ENCODE data around the gene XRCC1. TPM values are rescaled to one million over a fixed set of nuclear protein-coding genes. Genes with fewer than 3 reads are reported as not detected.

The XRCC1 gene
- total and polyA plus RNA-seq, 2 experiments from 2014 or later, result 26.7 to 28.0 TPM

DNA sequence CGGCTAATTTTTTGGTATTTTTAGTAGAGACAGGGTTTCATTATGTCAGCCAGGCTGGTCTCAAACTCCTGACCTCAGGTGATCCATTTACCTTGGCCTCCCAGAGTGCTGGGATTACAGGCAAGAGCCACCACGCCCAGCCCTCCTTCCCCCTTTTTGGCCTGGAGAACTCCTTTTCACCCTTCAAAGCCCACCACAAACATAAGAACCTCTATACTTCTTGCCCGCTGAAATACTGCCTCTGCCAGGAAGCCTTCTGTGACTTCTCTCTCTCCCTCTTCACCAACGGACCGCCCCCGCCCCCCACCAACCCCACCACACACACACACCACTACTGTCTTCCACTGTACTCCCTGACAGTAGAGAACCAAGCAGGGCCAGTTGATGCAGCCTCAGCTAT lies 41.6 kb upstream of the XRCC1 start:
- no peak overlapping the region for H3K4me2 ChIP-seq (ENCODE audit: unreplicated experiment)
- H3K9me2 ChIP-seq (ENCODE audit: insufficient read depth), result no peaks in the 10 kb centered on the region
- in situ Hi-C loops (cut with MboI), result no loop called here
- peaks cover 12% of the 10 kb centered on the region for H3K4me1 ChIP-seq (ENCODE audit: insufficient read depth)
- H3K27me3 ChIP-seq (replicated peaks; ENCODE audit: insufficient read depth), result no peaks in the 10 kb centered on the region
- H3K36me3 ChIP-seq (ENCODE audit: low read depth), result no peaks in the 10 kb centered on the region
- H3K4me3 ChIP-seq, result no peak overlapping the region
- TF ChIP-seq EZH2phosphoT487 (IDR thresholded peaks at IDR 0.05; ENCODE audit: insufficient read depth, low read depth), result no peak
- no peak for TF ChIP-seq EZH2 (IDR thresholded peaks at IDR 0.05; ENCODE audit: insufficient read depth, poor library complexity, severe bottlenecking)
- H3K9ac ChIP-seq, result no peak overlapping the region
- WGBS, 2 experiments (ENCODE audit: low coverage in 1 of 2, low lambda C conversion rate in 2 of 2, missing lambda C conversion rate in 2 of 2), result 73 to 81% methylated on average over 6 of the region's 6 CpGs
- H3K79me2 ChIP-seq (ENCODE audit: insufficient read depth), result peaks cover 71% of the 10 kb centered on the region
- DNase-seq, result no peak
- no peaks in the 10 kb centered on the region for H4K20me1 ChIP-seq (ENCODE audit: insufficient read depth)
- H2AFZ ChIP-seq, result no peak overlapping the region
- H3K27ac ChIP-seq, result no peak overlapping the region
- peaks cover 4% of the 10 kb centered on the region; the same call in 1 of the 2 replicates for H3F3A ChIP-seq (ENCODE audit: insufficient read depth)
- H3K9me3 ChIP-seq (ENCODE audit: low read depth), result no peaks in the 10 kb centered on the region

DNA sequence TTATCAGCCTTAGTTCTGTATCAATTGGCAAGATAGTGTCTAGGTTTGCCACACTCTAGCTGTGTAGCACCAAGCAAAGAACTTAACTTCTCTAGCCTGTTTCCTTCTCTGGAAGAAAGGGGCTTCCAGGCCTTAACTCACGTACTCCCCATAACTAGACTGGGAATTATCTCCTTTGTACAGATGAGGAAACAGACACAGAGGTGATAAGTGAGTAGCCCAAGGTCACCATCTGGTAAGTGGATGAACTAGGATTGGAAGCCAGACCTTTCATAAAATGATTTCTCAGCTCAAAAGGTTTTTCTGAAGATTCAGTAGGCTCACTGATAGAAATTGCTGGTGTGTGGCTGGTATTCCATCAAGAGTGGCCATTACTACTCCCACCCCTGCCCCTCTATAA lies 41.0 kb upstream of the XRCC1 start:
- H3F3A ChIP-seq (ENCODE audit: insufficient read depth), result peaks cover 4% of the 10 kb centered on the region; the same call in 1 of the 2 replicates
- H3K9ac ChIP-seq, result no peak overlapping the region
- peaks cover 12% of the 10 kb centered on the region for H3K4me1 ChIP-seq (ENCODE audit: insufficient read depth)
- no peaks in the 10 kb centered on the region for H3K9me3 ChIP-seq (ENCODE audit: low read depth)
- peaks cover 77% of the 10 kb centered on the region for H3K79me2 ChIP-seq (ENCODE audit: insufficient read depth)
- 70 to 73% methylated on average over 1 of the region's 1 CpG for WGBS, 2 experiments (ENCODE audit: low coverage in 1 of 2, low lambda C conversion rate in 2 of 2, missing lambda C conversion rate in 2 of 2)
- H4K20me1 ChIP-seq (ENCODE audit: insufficient read depth), result no peaks in the 10 kb centered on the region
- H3K4me2 ChIP-seq (ENCODE audit: unreplicated experiment), result no peak overlapping the region
- TF ChIP-seq EZH2phosphoT487 (IDR thresholded peaks at IDR 0.05; ENCODE audit: insufficient read depth, low read depth), result no peak
- no peak for TF ChIP-seq EZH2 (IDR thresholded peaks at IDR 0.05; ENCODE audit: insufficient read depth, poor library complexity, severe bottlenecking)
- in situ Hi-C loops (cut with MboI), result no loop called here
- no peaks in the 10 kb centered on the region for H3K27me3 ChIP-seq (replicated peaks; ENCODE audit: insufficient read depth)
- H2AFZ ChIP-seq, result no peak overlapping the region
- H3K4me3 ChIP-seq, result no peak overlapping the region
- no peaks in the 10 kb centered on the region for H3K36me3 ChIP-seq (ENCODE audit: low read depth)
- H3K9me2 ChIP-seq (ENCODE audit: insufficient read depth), result no peaks in the 10 kb centered on the region
- H3K27ac ChIP-seq, result no peak overlapping the region
- no peak for DNase-seq

DNA sequence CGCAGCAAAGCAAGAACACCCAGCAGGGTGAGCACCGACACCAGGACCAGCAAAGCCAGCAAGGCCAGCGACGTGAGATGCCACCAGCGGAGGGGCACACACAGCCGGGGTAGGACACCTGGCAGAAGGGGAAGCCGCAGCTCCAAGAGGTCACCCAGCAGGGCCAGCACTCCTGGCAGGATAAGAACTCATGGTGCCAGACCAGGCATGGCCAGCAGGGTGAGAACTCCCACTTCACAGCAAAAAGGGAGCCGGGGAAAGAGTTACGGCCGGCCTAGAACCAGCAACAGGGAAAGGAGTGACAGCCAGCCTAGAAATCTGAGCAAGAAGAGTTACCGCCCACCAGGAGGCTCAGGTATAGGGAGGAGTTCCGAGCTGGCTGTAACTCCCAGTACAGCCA lies 37.0 kb upstream of the XRCC1 start:
- Histone ChIP-seq H4K20me1 (ENCODE audit: insufficient read depth) (no peaks in the 10 kb centered on the region), H3K4me2 (ENCODE audit: unreplicated experiment) (no peak overlapping the region), H3K9ac (no peak overlapping the region), H3K27me3 (replicated peaks; ENCODE audit: insufficient read depth) (no peaks in the 10 kb centered on the region), H3K36me3 (ENCODE audit: low read depth) (no peaks in the 10 kb centered on the region), H3K79me2 (ENCODE audit: insufficient read depth) (peaks cover 59% of the 10 kb centered on the region), H3K4me3 (no peak overlapping the region), H3K9me3 (ENCODE audit: low read depth) (no peaks in the 10 kb centered on the region), H3K9me2 (ENCODE audit: insufficient read depth) (no peaks in the 10 kb centered on the region), H2AFZ (no peak overlapping the region), H3F3A (ENCODE audit: insufficient read depth) (no peaks in the 10 kb centered on the region), H3K4me1 (ENCODE audit: insufficient read depth) (no peaks in the 10 kb centered on the region), H3K27ac (no peak overlapping the region)
- TF ChIP-seq EZH2 (IDR thresholded peaks at IDR 0.05; ENCODE audit: insufficient read depth, poor library complexity, severe bottlenecking) (no peak), EZH2phosphoT487 (IDR thresholded peaks at IDR 0.05; ENCODE audit: insufficient read depth, low read depth) (no peak)
- in situ Hi-C loops (cut with MboI), result no loop called here
- no peak for DNase-seq
- WGBS, 2 experiments (ENCODE audit: low coverage in 1 of 2, low lambda C conversion rate in 2 of 2, missing lambda C conversion rate in 2 of 2), result 91 to 95% methylated on average over 12 of the region's 12 CpGs

DNA sequence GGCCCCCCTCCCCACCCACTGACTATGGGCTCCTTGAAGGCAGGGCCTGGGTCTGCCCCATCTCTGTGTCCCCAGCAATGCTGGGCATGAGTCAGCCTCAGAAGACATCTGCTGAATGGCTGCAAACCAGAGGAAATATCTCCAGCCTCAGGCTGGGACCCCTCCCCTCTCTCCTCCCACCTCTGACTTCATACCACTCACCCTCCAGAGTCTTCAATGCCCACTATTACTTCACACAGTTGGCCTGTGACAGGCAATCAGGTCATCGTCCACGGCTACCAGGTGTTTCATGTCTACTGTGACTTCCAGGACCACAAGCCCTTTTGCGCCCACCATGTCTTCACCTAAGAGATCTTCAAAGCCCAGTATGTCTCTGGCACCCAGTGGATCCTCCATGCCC lies 36.5 kb upstream of the XRCC1 start, which contains the start of gene SRRM5:
SRRM5 (plus strand) TSS at position 301 of the 400 bp plus-strand sequence; CDS start at position 335, 34 bp downstream.
- WGBS, 2 experiments (ENCODE audit: low coverage in 1 of 2, low lambda C conversion rate in 2 of 2, missing lambda C conversion rate in 2 of 2), result 90 to 98% methylated on average over 3 of the region's 3 CpGs
- H4K20me1 ChIP-seq (ENCODE audit: insufficient read depth), result no peaks in the 10 kb centered on the region
- no peak within 1 kb of the TSS for H3K4me3 ChIP-seq
- H3K9ac ChIP-seq, result no peak within 1 kb of the TSS
- no peak for TF ChIP-seq EZH2 (IDR thresholded peaks at IDR 0.05; ENCODE audit: insufficient read depth, poor library complexity, severe bottlenecking)
- TF ChIP-seq EZH2phosphoT487 (IDR thresholded peaks at IDR 0.05; ENCODE audit: insufficient read depth, low read depth), result no peak
- H3F3A ChIP-seq (ENCODE audit: insufficient read depth), result no peaks in the 10 kb centered on the region
- H3K79me2 ChIP-seq (ENCODE audit: insufficient read depth), result peaks cover 53% of the 10 kb centered on the region
- DNase-seq, result no peak
- H3K27me3 ChIP-seq (replicated peaks; ENCODE audit: insufficient read depth), result no peaks in the 10 kb centered on the region
- H3K4me2 ChIP-seq (ENCODE audit: unreplicated experiment), result no peak within 1 kb of the TSS
- in situ Hi-C loops (cut with MboI), result no loop called here
- H3K36me3 ChIP-seq (ENCODE audit: low read depth), result no peaks in the 10 kb centered on the region
- no peak within 1 kb of the TSS for H3K27ac ChIP-seq
- H2AFZ ChIP-seq, result no peak within 1 kb of the TSS
- H3K9me2 ChIP-seq (ENCODE audit: insufficient read depth), result no peaks in the 10 kb centered on the region
- H3K9me3 ChIP-seq (ENCODE audit: low read depth), result no peaks in the 10 kb centered on the region
- H3K4me1 ChIP-seq (ENCODE audit: insufficient read depth), result no peaks in the 10 kb centered on the region

DNA sequence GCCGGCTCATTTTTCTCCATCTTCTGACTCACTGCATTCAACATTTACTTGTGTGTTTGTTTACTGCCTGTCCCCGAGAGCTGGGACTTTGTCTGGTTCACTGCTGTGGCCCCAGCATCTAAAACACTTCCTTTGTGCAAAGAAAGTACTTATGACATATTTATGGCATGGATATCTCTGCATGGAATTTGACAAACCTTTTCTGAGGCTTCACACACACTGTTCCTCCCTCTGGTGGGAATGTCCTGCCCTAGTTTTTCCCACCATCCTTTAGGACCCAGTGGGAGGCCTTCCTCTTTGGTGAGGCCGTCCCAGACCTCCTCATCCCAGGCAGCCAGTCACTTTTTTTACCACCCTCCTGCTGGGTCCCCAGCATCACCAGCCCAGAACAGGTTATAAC lies 35.2 kb upstream of the XRCC1 start:
- Histone ChIP-seq H3K9me3 (ENCODE audit: low read depth) (no peaks in the 10 kb centered on the region), H3K27me3 (replicated peaks; ENCODE audit: insufficient read depth) (no peaks in the 10 kb centered on the region), H3K4me3 (no peak overlapping the region), H3K4me2 (ENCODE audit: unreplicated experiment) (no peak overlapping the region), H3K27ac (no peak overlapping the region), H3F3A (ENCODE audit: insufficient read depth) (no peaks in the 10 kb centered on the region), H2AFZ (no peak overlapping the region), H3K9ac (no peak overlapping the region), H3K79me2 (ENCODE audit: insufficient read depth) (peaks cover 40% of the 10 kb centered on the region), H3K9me2 (ENCODE audit: insufficient read depth) (no peaks in the 10 kb centered on the region), H4K20me1 (ENCODE audit: insufficient read depth) (no peaks in the 10 kb centered on the region), H3K36me3 (ENCODE audit: low read depth) (0 out of 2 replicates have a peak, but pooled peaks cover 3% of the 10 kb centered on the region), H3K4me1 (ENCODE audit: insufficient read depth) (no peaks in the 10 kb centered on the region)
- in situ Hi-C loops (cut with MboI), result no loop called here
- WGBS, 2 experiments (ENCODE audit: low coverage in 1 of 2, low lambda C conversion rate in 2 of 2, missing lambda C conversion rate in 2 of 2), result 38 to 41% methylated on average over 3 of the region's 3 CpGs
- TF ChIP-seq EZH2phosphoT487 (IDR thresholded peaks at IDR 0.05; ENCODE audit: insufficient read depth, low read depth), result no peak
- TF ChIP-seq EZH2 (IDR thresholded peaks at IDR 0.05; ENCODE audit: insufficient read depth, poor library complexity, severe bottlenecking), result no peak
- DNase-seq, result no peak
